Stimulated activated naive B cell treated with anti-CD40 and anti-IgM and Interleukin-4, amounts not matched to agents 10 μg/mL and 1 μg/mL and 100 μg/mL, for 72 hours (primary cell): Measurements from ENCODE around the gene TEX101.

ENCODE experiments used
- ATAC-seq, 2 donors: fragments of 150-1000 bp; cut with Tn5 transposase; replicated peaks; 2 replicates each; pipeline ENCODE4 v1.10.0; 2021; ENCODE audit warnings: moderate library complexity in 1 of 2
- DNase-seq: peaks from one replicate; pipeline ENCODE4 v3.0.0; 2021
- H3K27ac Mint-ChIP-seq: one replicate; pipeline ENCODE4 v1.8.0; 2022; ENCODE audit warnings: mild to moderate bottlenecking, mixed read lengths
- H3K27me3 Mint-ChIP-seq, 2 donors: one replicate each; pipeline ENCODE4 v1.8.0; 2022; ENCODE audit warnings: mixed read lengths in 2 of 2
- H3K36me3 Mint-ChIP-seq, 2 donors: one replicate each; pipeline ENCODE4 v1.8.0; 2022; ENCODE audit warnings: mixed read lengths in 2 of 2, mild to moderate bottlenecking in 1 of 2
- H3K4me1 Mint-ChIP-seq, 2 donors: one replicate each; pipeline ENCODE4 v1.8.0; 2022; ENCODE audit warnings: mixed read lengths in 2 of 2, mild to moderate bottlenecking in 1 of 2
- H3K4me3 Mint-ChIP-seq, 2 donors: one replicate each; pipeline ENCODE4 v1.8.0; 2022; ENCODE audit warnings: mild to moderate bottlenecking in 2 of 2, mixed read lengths in 2 of 2, moderate library complexity in 1 of 2
- H3K9me3 Mint-ChIP-seq, 2 donors: one replicate each; pipeline ENCODE4 v1.8.0; 2022; ENCODE audit warnings: mixed read lengths in 2 of 2, mild to moderate bottlenecking in 1 of 2

TEX101 gene

GRCh38 chr19:43466793-43467192 is 52.1 kb downstream of the TEX101 start:
- peaks cover 10 to 22% of the 10 kb centered on the region in 2 donors for H3K27me3 Mint-ChIP-seq
- peaks cover 12 to 30% of the 10 kb centered on the region in 2 donors for H3K4me1 Mint-ChIP-seq
- no peaks in the 10 kb centered on the region for H3K9me3 Mint-ChIP-seq
- no peak overlapping the region for H3K4me3 Mint-ChIP-seq
- no peak for DNase-seq
- no peak for ATAC-seq
- no peaks in the 10 kb centered on the region for H3K36me3 Mint-ChIP-seq
- H3K27ac Mint-ChIP-seq = no peak overlapping the region

GRCh38 chr19:43467276-43467675 is 52.6 kb downstream of the TEX101 start:
- H3K27me3 Mint-ChIP-seq = peaks cover 10 to 22% of the 10 kb centered on the region in 2 donors
- no peak overlapping the region for H3K27ac Mint-ChIP-seq
- DNase-seq (no peak), ATAC-seq (no peak)
- no peaks in the 10 kb centered on the region for H3K36me3 Mint-ChIP-seq
- no peaks in the 10 kb centered on the region for H3K9me3 Mint-ChIP-seq
- peaks cover 8 to 25% of the 10 kb centered on the region in 2 donors for H3K4me1 Mint-ChIP-seq
- no peak overlapping the region for H3K4me3 Mint-ChIP-seq

GRCh38 chr19:43467730-43468129 is 53.0 kb downstream of the TEX101 start:
- H3K4me1 Mint-ChIP-seq = peaks cover 7 to 21% of the 10 kb centered on the region in 2 donors
- no peak for DNase-seq
- H3K27me3 Mint-ChIP-seq = peaks cover 10 to 22% of the 10 kb centered on the region in 2 donors
- no peaks in the 10 kb centered on the region for H3K36me3 Mint-ChIP-seq
- H3K9me3 Mint-ChIP-seq = no peaks in the 10 kb centered on the region
- H3K27ac Mint-ChIP-seq = no peak overlapping the region
- H3K4me3 Mint-ChIP-seq = no peak overlapping the region
- no peak for ATAC-seq
